Activated CD8-positive, alpha-beta T cell treated with anti-CD3 and anti-CD28 coated beads for 36 hours (primary cell): ENCODE results near the gene SFXN2. TPM values are rescaled to one million over a fixed set of nuclear protein-coding genes. Genes with fewer than 3 reads are reported as not detected.

Experiments used
- ATAC-seq: fragments of 200-7000 bp; cut with Tn5 transposase; one replicate; pipeline ENCODE4 v1.10.0; 2021; ENCODE audit warnings: mild to moderate bottlenecking, moderate library complexity
- CTCF ChIA-PET: fragments of 350-600 bp; sonication (Branson Sonifier 250); formaldehyde crosslinking; loops from one replicate; lab custom pipeline; 2021; ENCODE audit warnings: antibody characterized with exemption; lab: Charles Lee
- POLR2A ChIA-PET: fragments of 350-600 bp; sonication (Branson Sonifier 250); formaldehyde crosslinking; loops from one replicate; lab custom pipeline; 2021; ENCODE audit warnings: antibody characterized with exemption; lab: Charles Lee
- DNase-seq: peaks from one replicate; pipeline ENCODE4 v3.0.0-alpha.2; 2020
- H3K27ac Mint-ChIP-seq: one replicate; pipeline ENCODE4 v1.8.0; 2021; ENCODE audit warnings: mild to moderate bottlenecking, mixed read lengths
- H3K27me3 Mint-ChIP-seq: one replicate; pipeline ENCODE4 v1.8.0; 2021; ENCODE audit warnings: mixed read lengths
- H3K36me3 Mint-ChIP-seq: one replicate; pipeline ENCODE4 v1.8.0; 2021; ENCODE audit warnings: low read depth, mixed read lengths
- H3K4me1 Mint-ChIP-seq: one replicate; pipeline ENCODE4 v1.8.0; 2021; ENCODE audit warnings: low read depth, mixed read lengths
- H3K4me3 Mint-ChIP-seq: one replicate; pipeline ENCODE4 v1.8.0; 2021; ENCODE audit warnings: mild to moderate bottlenecking, moderate library complexity, mixed read lengths
- H3K9me3 Mint-ChIP-seq: one replicate; pipeline ENCODE4 v1.8.0; 2021; ENCODE audit warnings: mixed read lengths
- CTCF ChIP-seq: fragments of 200-600 bp; IDR thresholded peaks from one replicate; pipeline ENCODE4 v1.8.0; 2022; ENCODE audit warnings: antibody characterized with exemption, mild to moderate bottlenecking
- intact Hi-C: fragments of 100-400 bp; cut with micrococcal nuclease; formaldehyde crosslinking; loops from one replicate; pipeline ENCODE4 v1.10.0; 2022
- total RNA-seq, 2 experiments: library from RNA; stranded (reverse); gene quantifications; one replicate each; pipeline ENCODE4 v1.2.3, GENCODE V29; 2021

Gene SFXN2
- total RNA-seq, 2 experiments from 2014 or later, result 12.8 to 16.3 TPM

GRCh38 chr10:102759497-102760210 lies 45.2 kb downstream of the SFXN2 start:
- Mint-ChIP-seq H3K4me1 (peaks cover 33% of the 10 kb centered on the region), H3K36me3 (peaks cover 15% of the 10 kb centered on the region), H3K27me3 (no peaks in the 10 kb centered on the region), H3K4me3 (no peak overlapping the region), H3K27ac (no peak overlapping the region), H3K9me3 (peaks cover 2% of the 10 kb centered on the region)
- CTCF ChIA-PET, result interaction anchor here (0.6 to 1.0 kb wide), 2 partner anchors 45 to 48 kb away, joined by 3 read pairs; partner anchors contain the start of genes ARL3 and SFXN2
- POLR2A ChIA-PET, result interaction anchor here (0.9 kb wide), 2 partner anchors 16 kb away, joined by 3 to 4 read pairs; partner anchors contain the start of gene WBP1L
- intact Hi-C loops, result no loop called here
- no peak for DNase-seq
- no peak for TF ChIP-seq CTCF
- no peak for ATAC-seq

GRCh38 chr10:102761981-102762380 lies 47.5 kb downstream of the SFXN2 start:
- peaks cover 39% of the 10 kb centered on the region for H3K4me1 Mint-ChIP-seq
- ChIA-PET CTCF (interaction anchor here (3.8 kb wide), 1 partner anchor 9 kb away, joined by 21 read pairs; no protein-coding TSS in a partner anchor), POLR2A (interaction anchor here (0.9 kb wide), 1 partner anchor 21 kb away, joined by 4 read pairs; no protein-coding TSS in a partner anchor)

GRCh38 chr10:102762401-102763015 lies 48.1 kb downstream of the SFXN2 start:
- Mint-ChIP-seq H3K36me3 (peaks cover 19% of the 10 kb centered on the region), H3K9me3 (peaks cover 2% of the 10 kb centered on the region), H3K27ac (no peak overlapping the region), H3K4me1 (peaks cover 39% of the 10 kb centered on the region), H3K27me3 (no peaks in the 10 kb centered on the region), H3K4me3 (no peak overlapping the region)
- ATAC-seq, result no peak
- TF ChIP-seq CTCF, result no peak
- CTCF ChIA-PET, result interaction anchor here (3.8 kb wide), 1 partner anchor 10 kb away, joined by 21 read pairs; no protein-coding TSS in a partner anchor
- POLR2A ChIA-PET, result no interaction called here
- intact Hi-C loops, result no loop called here
- no peak for DNase-seq

More at GRCh38 chr10:102761981-102762380, 47.5 kb downstream of the SFXN2 start:
- no peak overlapping the region for H3K27ac Mint-ChIP-seq
- DNase-seq, result no peak
- no peak overlapping the region for H3K4me3 Mint-ChIP-seq
- TF ChIP-seq CTCF, result no peak
- H3K36me3 Mint-ChIP-seq, result peaks cover 23% of the 10 kb centered on the region
- no peak for ATAC-seq
- H3K9me3 Mint-ChIP-seq, result peaks cover 2% of the 10 kb centered on the region
- intact Hi-C loops, result no loop called here
- no peaks in the 10 kb centered on the region for H3K27me3 Mint-ChIP-seq

DNA sequence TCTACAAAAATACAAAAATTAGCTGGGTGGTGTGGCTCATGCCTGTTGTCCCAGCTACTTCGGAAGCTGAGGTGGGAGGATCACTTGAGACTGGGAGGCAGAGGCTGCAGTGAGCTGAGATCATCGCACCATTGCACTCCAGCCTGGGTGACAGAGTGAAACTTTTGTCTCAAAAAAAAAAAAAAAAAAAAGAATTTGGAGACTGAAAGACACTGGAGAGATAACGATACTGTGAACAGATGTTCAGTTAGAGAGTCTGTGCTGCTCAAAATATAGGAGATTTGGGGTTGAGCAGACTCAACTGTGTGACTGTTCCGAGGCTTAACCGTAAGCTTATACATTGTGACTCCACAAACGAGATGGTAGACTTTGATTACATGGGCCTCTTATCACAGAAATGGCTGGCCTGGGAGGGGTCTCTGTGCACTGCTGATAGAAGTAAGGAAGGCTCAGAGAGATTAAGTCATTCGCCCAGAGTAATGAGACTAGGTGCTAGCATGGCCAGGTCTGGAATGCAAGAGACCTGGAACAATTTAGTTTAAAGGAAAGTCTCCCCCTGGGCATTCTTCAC lies 48.7 kb downstream of the SFXN2 start:
- H3K36me3 Mint-ChIP-seq, result peaks cover 19% of the 10 kb centered on the region
- no peak overlapping the region for H3K4me3 Mint-ChIP-seq
- ATAC-seq (no peak), DNase-seq (no peak)
- H3K27ac Mint-ChIP-seq, result no peak overlapping the region
- no peaks in the 10 kb centered on the region for H3K27me3 Mint-ChIP-seq
- CTCF ChIA-PET, result interaction anchor here (1.8 to 3.8 kb wide), 2 partner anchors 10 to 13 kb away, joined by 6 to 21 read pairs; no protein-coding TSS in a partner anchor
- peaks cover 42% of the 10 kb centered on the region for H3K4me1 Mint-ChIP-seq
- TF ChIP-seq CTCF, result no peak
- H3K9me3 Mint-ChIP-seq, result peaks cover 2% of the 10 kb centered on the region
- POLR2A ChIA-PET, result interaction anchor here (0.7 to 2.9 kb wide), 4 partner anchors 11 to 137 kb away, joined by 3 to 8 read pairs (median 3); no protein-coding TSS in a partner anchor
- intact Hi-C loops, result no loop called here
